NT2/D1 (cell line): Measurements from ENCODE around the gene P2RX7.

ENCODE experiments used
- DNase-seq: peaks from one replicate; pipeline ENCODE4 v3.0.0-alpha.2; 2011; ENCODE audit warnings: low read depth, low spot score
- H3K27me3 ChIP-seq: 2 replicates; pipeline ENCODE4 v1.6.0; 2011; ENCODE audit warnings: mild to moderate bottlenecking; ENCODE audit not compliant: insufficient read length, insufficient read depth
- H3K36me3 ChIP-seq: 2 replicates; pipeline ENCODE4 v1.6.1; 2011; ENCODE audit warnings: mild to moderate bottlenecking, low read length, mixed read lengths; ENCODE audit not compliant: insufficient read depth, insufficient read length
- H3K4me1 ChIP-seq: 2 replicates; pipeline ENCODE4 v1.5.1; 2011; ENCODE audit not compliant: insufficient read depth, insufficient read length
- H3K4me3 ChIP-seq: 2 replicates; pipeline ENCODE4 v1.5.1; 2011; ENCODE audit warnings: low read depth; ENCODE audit not compliant: insufficient read length
- H3K9ac ChIP-seq: 2 replicates; pipeline ENCODE4 v1.6.0; 2011; ENCODE audit warnings: low read depth; ENCODE audit not compliant: insufficient read length
- H3K9me3 ChIP-seq: 2 replicates; pipeline ENCODE4 v1.5.1; 2011; ENCODE audit warnings: mild to moderate bottlenecking, low read length; ENCODE audit not compliant: insufficient read depth
- SUZ12 ChIP-seq: IDR thresholded peaks from 2 replicates; pipeline ENCODE4 v1.6.1; 2011; ENCODE audit not compliant: insufficient read length, insufficient read depth; ENCODE audit errors: extremely low read depth
- YY1 ChIP-seq: IDR thresholded peaks from 2 replicates; pipeline ENCODE4 v1.6.1; 2011; ENCODE audit not compliant: insufficient read length, insufficient read depth
- ZNF274 ChIP-seq: IDR thresholded peaks from 2 replicates; pipeline ENCODE4 v1.6.1; 2011; ENCODE audit warnings: mild to moderate bottlenecking, low read depth, low read length

P2RX7 gene

GRCh38 chr12:121214166-121214777 lies 81.6 kb downstream of the P2RX7 start:
- Histone ChIP-seq H3K27me3 (peaks cover 3% of the 10 kb centered on the region), H3K9ac (no peak overlapping the region), H3K9me3 (no peaks in the 10 kb centered on the region), H3K4me1 (peaks cover 5% of the 10 kb centered on the region), H3K36me3 (peaks cover 35% of the 10 kb centered on the region), H3K4me3 (no peak overlapping the region)
- no peak for TF ChIP-seq ZNF274
- TF ChIP-seq SUZ12, result no peak
- no peak for TF ChIP-seq YY1
- no peak for DNase-seq

DNA sequence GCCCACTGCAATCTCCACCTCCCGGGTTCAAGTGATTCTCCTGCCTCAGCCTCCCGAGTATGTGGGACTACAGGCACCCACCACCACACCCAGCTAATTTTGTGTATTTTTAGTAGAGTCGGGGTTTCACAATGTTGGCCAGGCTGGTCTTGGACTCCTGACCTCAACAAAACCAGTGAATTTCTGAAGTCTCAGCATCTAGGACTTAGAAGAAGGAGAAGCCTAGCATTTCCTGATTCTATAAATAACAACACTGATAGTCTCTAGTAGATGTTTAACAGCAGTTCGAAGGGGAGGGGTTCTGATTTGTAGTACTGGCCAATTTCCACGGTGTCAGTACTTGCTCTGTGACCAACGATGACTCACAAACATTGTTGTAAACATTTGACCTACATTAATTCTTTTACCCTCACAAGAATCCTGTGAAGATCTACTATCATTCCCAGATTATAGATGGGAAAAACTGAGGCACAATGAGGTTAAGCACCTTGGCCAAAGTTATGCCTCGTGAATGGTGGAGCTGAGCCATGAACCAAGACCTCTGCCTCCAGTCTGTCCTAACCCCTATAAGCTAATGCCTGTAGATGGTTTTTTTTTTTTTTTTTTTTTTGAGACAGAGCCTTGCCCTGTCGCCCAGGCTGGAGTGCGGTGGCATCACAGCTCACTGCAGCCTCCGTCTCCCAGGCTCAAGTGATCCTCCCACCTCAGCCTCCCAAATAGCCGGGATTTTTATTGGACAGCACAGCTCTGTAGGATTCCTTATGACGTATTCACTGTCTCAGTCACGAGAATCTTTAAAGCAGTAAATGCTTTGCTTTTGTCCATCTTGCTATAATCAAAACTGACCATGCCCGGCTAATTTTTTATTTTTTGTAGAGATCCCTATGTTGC lies 82.4 kb downstream of the P2RX7 start:
- TF ChIP-seq ZNF274, result no peak
- TF ChIP-seq SUZ12, result no peak
- no peak for TF ChIP-seq YY1
- no peaks in the 10 kb centered on the region for H3K9me3 ChIP-seq
- no peak overlapping the region for H3K4me3 ChIP-seq
- DNase-seq, result no peak
- no peak overlapping the region for H3K9ac ChIP-seq
- peaks cover 4% of the 10 kb centered on the region for H3K4me1 ChIP-seq
- H3K27me3 ChIP-seq, result no peaks in the 10 kb centered on the region
- H3K36me3 ChIP-seq, result peaks cover 35% of the 10 kb centered on the region

GRCh38 chr12:121216102-121216501 lies 83.4 kb downstream of the P2RX7 start:
- Histone ChIP-seq H3K9ac (no peak overlapping the region), H3K27me3 (no peaks in the 10 kb centered on the region), H3K9me3 (no peaks in the 10 kb centered on the region), H3K36me3 (peaks cover 35% of the 10 kb centered on the region), H3K4me1 (peaks cover 4% of the 10 kb centered on the region), H3K4me3 (no peak overlapping the region)
- no peak for DNase-seq
- TF ChIP-seq ZNF274 (no peak), SUZ12 (no peak)

DNA sequence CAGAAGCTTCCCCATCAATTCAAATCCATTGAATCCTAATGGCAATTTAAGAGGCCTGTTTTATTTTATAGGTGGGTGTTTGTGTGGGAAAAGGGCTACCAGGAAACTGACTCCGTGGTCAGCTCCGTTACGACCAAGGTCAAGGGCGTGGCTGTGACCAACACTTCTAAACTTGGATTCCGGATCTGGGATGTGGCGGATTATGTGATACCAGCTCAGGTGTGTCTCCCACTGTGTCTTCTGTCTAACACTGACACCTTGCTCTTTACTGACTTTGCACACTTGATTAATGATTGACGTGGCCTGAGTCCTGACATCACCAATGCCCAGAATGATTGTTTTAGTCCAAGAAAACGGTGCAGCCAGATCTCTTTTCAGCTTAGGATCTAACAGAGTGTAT lies 84.4 kb downstream of the P2RX7 start:
- TF ChIP-seq YY1 (no peak), ZNF274 (no peak), SUZ12 (no peak)
- Histone ChIP-seq H3K27me3 (no peaks in the 10 kb centered on the region), H3K36me3 (peaks cover 32% of the 10 kb centered on the region), H3K9ac (no peak overlapping the region), H3K4me3 (no peak overlapping the region), H3K9me3 (no peaks in the 10 kb centered on the region), H3K4me1 (no peaks in the 10 kb centered on the region)
- DNase-seq, result no peak

DNA sequence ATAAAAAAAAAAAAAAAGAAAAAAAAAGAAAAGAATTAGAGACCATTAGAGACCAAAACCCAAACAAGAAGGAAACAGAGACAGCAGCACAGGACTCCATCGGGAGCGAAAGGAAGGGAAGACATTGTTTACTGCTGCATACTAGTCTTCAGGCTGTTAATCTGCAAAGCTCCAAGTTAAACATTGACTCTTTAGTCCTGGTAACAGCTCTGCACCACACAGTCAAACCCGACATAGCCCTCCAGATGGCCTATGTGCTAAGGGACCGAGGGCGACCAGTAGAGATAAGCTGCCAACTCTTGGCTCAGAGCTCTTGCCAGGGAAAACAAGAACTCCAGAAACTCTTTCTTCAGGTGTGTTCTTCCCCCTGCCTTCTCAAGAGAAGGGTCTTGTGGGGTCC lies 85.1 kb downstream of the P2RX7 start:
- TF ChIP-seq SUZ12 (no peak), YY1 (no peak), ZNF274 (no peak)
- DNase-seq, result no peak
- Histone ChIP-seq H3K36me3 (peaks cover 34% of the 10 kb centered on the region), H3K27me3 (no peaks in the 10 kb centered on the region), H3K9me3 (no peaks in the 10 kb centered on the region), H3K4me1 (no peaks in the 10 kb centered on the region), H3K4me3 (no peak overlapping the region), H3K9ac (no peak overlapping the region)

GRCh38 chr12:121218588-121219352 lies 86.1 kb downstream of the P2RX7 start:
- no peak for TF ChIP-seq ZNF274
- TF ChIP-seq YY1, result no peak
- no peak for TF ChIP-seq SUZ12
- peaks cover 34% of the 10 kb centered on the region for H3K36me3 ChIP-seq
- no peaks in the 10 kb centered on the region for H3K27me3 ChIP-seq
- H3K9me3 ChIP-seq, result no peaks in the 10 kb centered on the region
- no peak overlapping the region for H3K9ac ChIP-seq
- DNase-seq, result no peak
- H3K4me3 ChIP-seq, result no peak overlapping the region
- H3K4me1 ChIP-seq, result no peaks in the 10 kb centered on the region
